ENCODE measurements around the gene APBA1. TPM values are rescaled to one million over a fixed set of nuclear protein-coding genes. Genes with fewer than 3 reads are reported as not detected.

The APBA1 gene
- polyA plus RNA-seq, 3 donors = 1.6 TPM; not detected in 2

DNA sequence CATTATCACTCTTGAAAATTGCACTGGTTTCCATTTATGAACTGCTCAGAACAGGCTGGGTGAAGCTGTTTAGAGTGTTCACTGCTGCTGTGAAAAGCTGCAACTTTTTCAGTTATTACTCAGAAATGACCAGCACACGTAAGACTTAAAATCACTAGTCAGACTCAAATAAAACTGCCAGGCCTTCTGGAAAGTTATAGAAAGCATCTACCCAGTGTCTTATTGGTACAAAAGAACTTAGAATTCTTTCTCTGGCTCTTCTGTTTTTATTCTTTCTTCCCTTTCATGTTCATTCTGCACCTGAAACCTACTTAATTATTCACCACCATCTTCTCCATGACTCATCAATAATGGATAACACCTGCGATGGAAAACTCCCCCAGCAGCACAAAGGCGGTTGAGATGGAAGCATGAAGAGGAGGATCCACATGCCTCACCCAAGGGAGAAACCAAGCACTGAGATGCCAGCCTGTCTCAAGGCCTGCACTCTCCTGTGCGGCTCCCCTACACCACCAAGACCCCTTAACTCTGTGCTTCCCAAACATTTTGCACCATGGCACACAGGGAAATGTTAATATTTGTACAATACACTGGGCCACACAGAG, 175.2 kb downstream of the APBA1 start:
- intact Hi-C loops (cut with micrococcal nuclease) = no loop called here
- Mint-ChIP-seq H3K9me3 (peaks cover 0 to 2% (median 1%) of the 10 kb centered on the region in 7 donors), H3K36me3 (no peaks in the 10 kb centered on the region), H3K27ac (no peak overlapping the region), H3K4me1 (no peaks in the 10 kb centered on the region), H3K4me3 (no peak overlapping the region), H3K27me3 (ENCODE audit: low read depth in 3 of 3) (peaks cover 2 to 5% (median 3%) of the 10 kb centered on the region in 3 donors)
- H3K9me3 ChIP-seq (replicated peaks in 1 of 2; ENCODE audit: control insufficient read depth in 1 of 2, insufficient read depth in 1 of 2, low read length in 2 of 2) = no peaks in the 10 kb centered on the region
- no peak overlapping the region for H3K9ac ChIP-seq (ENCODE audit: insufficient read depth, low read length, poor library complexity, severe bottlenecking)
- TF ChIP-seq, protein P1, sequence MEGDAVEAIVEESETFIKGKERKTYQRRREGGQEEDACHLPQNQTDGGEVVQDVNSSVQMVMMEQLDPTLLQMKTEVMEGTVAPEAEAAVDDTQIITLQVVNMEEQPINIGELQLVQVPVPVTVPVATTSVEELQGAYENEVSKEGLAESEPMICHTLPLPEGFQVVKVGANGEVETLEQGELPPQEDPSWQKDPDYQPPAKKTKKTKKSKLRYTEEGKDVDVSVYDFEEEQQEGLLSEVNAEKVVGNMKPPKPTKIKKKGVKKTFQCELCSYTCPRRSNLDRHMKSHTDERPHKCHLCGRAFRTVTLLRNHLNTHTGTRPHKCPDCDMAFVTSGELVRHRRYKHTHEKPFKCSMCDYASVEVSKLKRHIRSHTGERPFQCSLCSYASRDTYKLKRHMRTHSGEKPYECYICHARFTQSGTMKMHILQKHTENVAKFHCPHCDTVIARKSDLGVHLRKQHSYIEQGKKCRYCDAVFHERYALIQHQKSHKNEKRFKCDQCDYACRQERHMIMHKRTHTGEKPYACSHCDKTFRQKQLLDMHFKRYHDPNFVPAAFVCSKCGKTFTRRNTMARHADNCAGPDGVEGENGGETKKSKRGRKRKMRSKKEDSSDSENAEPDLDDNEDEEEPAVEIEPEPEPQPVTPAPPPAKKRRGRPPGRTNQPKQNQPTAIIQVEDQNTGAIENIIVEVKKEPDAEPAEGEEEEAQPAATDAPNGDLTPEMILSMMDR (IDR thresholded peaks at IDR 0.05) = no peak
- H3K27me3 ChIP-seq (ENCODE audit: control insufficient read depth in 2 of 2, insufficient read depth in 2 of 2, low read length in 2 of 2) = no peaks in the 10 kb centered on the region
- DNase-seq = no peak
- H3K27ac ChIP-seq (ENCODE audit: low read depth in 1 of 2, low read length in 2 of 2) = no peak overlapping the region
- no peak overlapping the region for H2AFZ ChIP-seq (ENCODE audit: insufficient read depth, low read depth, low read length, poor library complexity, severe bottlenecking)
- WGBS (ENCODE audit: insufficient coverage) = 100% methylated on average over 2 of the region's 4 CpGs
- H3K4me1 ChIP-seq (ENCODE audit: control insufficient read depth in 1 of 2, insufficient read depth in 2 of 2, low read length in 2 of 2) = no peaks in the 10 kb centered on the region
- no peaks in the 10 kb centered on the region for H3K79me2 ChIP-seq (ENCODE audit: insufficient read depth, low read length)
- H4K20me1 ChIP-seq (ENCODE audit: insufficient read depth, low read length) = no peaks in the 10 kb centered on the region
- no peaks in the 10 kb centered on the region for H3K36me3 ChIP-seq (replicated peaks in 1 of 2; ENCODE audit: control insufficient read depth in 1 of 2, insufficient read depth in 2 of 2, low read length in 2 of 2)
- no peak overlapping the region for H3K4me3 ChIP-seq (replicated peaks in 1 of 3; ENCODE audit: low read depth in 2 of 3, low read length in 3 of 3)
- H3K4me2 ChIP-seq (replicated peaks; ENCODE audit: extremely low read depth, low read length, poor library complexity, severe bottlenecking) = no peak overlapping the region

DNA sequence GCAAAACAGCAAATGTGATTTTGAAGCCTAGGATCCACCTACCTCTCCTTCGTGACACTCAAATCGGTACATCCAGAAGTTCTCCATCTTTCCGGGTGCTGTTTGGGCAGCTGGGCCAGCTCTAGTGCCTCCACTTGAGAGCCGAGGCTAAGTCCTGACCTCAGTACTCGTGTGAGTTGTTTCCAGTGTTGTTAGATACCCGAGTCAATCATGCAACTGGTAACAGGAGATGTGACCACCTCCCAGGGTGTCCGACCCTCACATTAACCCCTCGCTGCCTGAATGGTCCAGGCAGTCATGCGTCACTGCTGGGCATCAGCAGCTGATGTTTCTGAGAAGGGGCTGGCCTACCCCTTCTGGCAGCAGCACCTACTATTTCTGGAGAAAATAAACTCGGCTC, 176.9 kb downstream of the APBA1 start:
- no peak for DNase-seq
- Histone ChIP-seq H2AFZ (ENCODE audit: insufficient read depth, low read depth, low read length, poor library complexity, severe bottlenecking) (no peak overlapping the region), H3K4me3 (replicated peaks in 1 of 3; ENCODE audit: low read depth in 2 of 3, low read length in 3 of 3) (no peak overlapping the region), H4K20me1 (ENCODE audit: insufficient read depth, low read length) (no peaks in the 10 kb centered on the region), H3K27me3 (ENCODE audit: control insufficient read depth in 2 of 2, insufficient read depth in 2 of 2, low read length in 2 of 2) (no peaks in the 10 kb centered on the region), H3K79me2 (ENCODE audit: insufficient read depth, low read length) (no peaks in the 10 kb centered on the region), H3K36me3 (replicated peaks in 1 of 2; ENCODE audit: control insufficient read depth in 1 of 2, insufficient read depth in 2 of 2, low read length in 2 of 2) (no peaks in the 10 kb centered on the region), H3K4me1 (ENCODE audit: control insufficient read depth in 1 of 2, insufficient read depth in 2 of 2, low read length in 2 of 2) (no peaks in the 10 kb centered on the region), H3K9ac (ENCODE audit: insufficient read depth, low read length, poor library complexity, severe bottlenecking) (no peak overlapping the region), H3K4me2 (replicated peaks; ENCODE audit: extremely low read depth, low read length, poor library complexity, severe bottlenecking) (no peak overlapping the region), H3K27ac (ENCODE audit: low read depth in 1 of 2, low read length in 2 of 2) (no peak overlapping the region), H3K9me3 (replicated peaks in 1 of 2; ENCODE audit: control insufficient read depth in 1 of 2, insufficient read depth in 1 of 2, low read length in 2 of 2) (no peaks in the 10 kb centered on the region)
- Mint-ChIP-seq H3K27me3 (ENCODE audit: low read depth in 3 of 3) (peaks cover 1 to 3% (median 2%) of the 10 kb centered on the region in 3 donors), H3K4me1 (no peaks in the 10 kb centered on the region), H3K9me3 (peaks cover 0 to 7% (median 0%) of the 10 kb centered on the region in 7 donors), H3K27ac (peak overlapping the region in 1 of 7 donors; percentile 2), H3K4me3 (no peak overlapping the region), H3K36me3 (no peaks in the 10 kb centered on the region)
- intact Hi-C loops (cut with micrococcal nuclease) = no loop called here
- WGBS (ENCODE audit: insufficient coverage) = 88% methylated on average over 9 of the region's 10 CpGs
- TF ChIP-seq, protein P1 (IDR thresholded peaks at IDR 0.05) = no peak
